GM23338 (cell line): ENCODE measurements around the gene RASSF6. TPM values are rescaled to one million over a fixed set of nuclear protein-coding genes. Genes with fewer than 3 reads are reported as not detected.

Experiments
- ATAC-seq: fragments of 200-7000 bp; cut with Tn5 transposase; 3 replicates; pipeline ENCODE4 v1.9.1; 2020
- DNase-seq: peaks from one replicate; pipeline ENCODE4 v3.0.0-alpha.2; 2015; ENCODE audit warnings: low spot score
- H2AFZ ChIP-seq: fragments of 200-600 bp; sonication (generic); 2 replicates; pipeline ENCODE4 v1.8.0; 2016; ENCODE audit warnings: antibody characterized with exemption, mild to moderate bottlenecking, moderate library complexity
- H3F3A ChIP-seq: fragments of 200-600 bp; sonication (generic); replicated peaks from 2 replicates; pipeline ENCODE4 v1.8.0; 2017; ENCODE audit warnings: antibody characterized with exemption, mixed run types, low read depth
- H3K27ac ChIP-seq: fragments of 200-600 bp; sonication (generic); 2 replicates; pipeline ENCODE4 v1.6.1; 2016; ENCODE audit warnings: low read depth
- H3K27me3 ChIP-seq: fragments of 200-600 bp; sonication (generic); 2 replicates; pipeline ENCODE4 v1.8.0; 2016; ENCODE audit warnings: mild to moderate bottlenecking, mixed run types, moderate library complexity; ENCODE audit not compliant: insufficient read depth
- H3K36me3 ChIP-seq: fragments of 200-600 bp; sonication (generic); 2 replicates; pipeline ENCODE4 v1.8.0; 2016; ENCODE audit warnings: mild to moderate bottlenecking; ENCODE audit not compliant: insufficient read depth
- H3K4me1 ChIP-seq: fragments of 200-600 bp; sonication (generic); 2 replicates; pipeline ENCODE4 v1.8.0; 2016; ENCODE audit warnings: mild to moderate bottlenecking, moderate library complexity; ENCODE audit not compliant: insufficient read depth
- H3K4me2 ChIP-seq: fragments of 200-600 bp; sonication (generic); 2 replicates; pipeline ENCODE4 v1.7.1; 2017; ENCODE audit warnings: mixed run types
- H3K4me3 ChIP-seq: fragments of 200-600 bp; sonication (generic); 2 replicates; pipeline ENCODE4 v1.6.1; 2016; ENCODE audit warnings: mixed run types
- H3K79me2 ChIP-seq: fragments of 200-600 bp; sonication (generic); replicated peaks from 2 replicates; pipeline ENCODE4 v1.8.0; 2017; ENCODE audit warnings: mild to moderate bottlenecking; ENCODE audit not compliant: insufficient read depth
- H3K9me2 ChIP-seq: fragments of 200-600 bp; sonication (generic); 2 replicates; pipeline ENCODE4 v1.8.0; 2017; ENCODE audit not compliant: insufficient read depth
- H4K20me1 ChIP-seq: fragments of 200-600 bp; sonication (generic); replicated peaks from 2 replicates; pipeline ENCODE4 v1.8.0; 2017; ENCODE audit warnings: mild to moderate bottlenecking; ENCODE audit not compliant: insufficient read depth
- H3K27ac Mint-ChIP-seq: 2 replicates; pipeline ENCODE4 v1.8.0; 2020; ENCODE audit warnings: inconsistent platforms, mild to moderate bottlenecking, moderate library complexity, mixed read lengths
- H3K27me3 Mint-ChIP-seq: 3 replicates; pipeline ENCODE4 v1.8.0; 2022; ENCODE audit warnings: low read depth, mild to moderate bottlenecking, moderate library complexity, mixed read lengths, inconsistent platforms; ENCODE audit not compliant: insufficient read depth, poor library complexity
- H3K36me3 Mint-ChIP-seq: 3 replicates; pipeline ENCODE4 v1.8.0; 2021; ENCODE audit warnings: low read depth, mild to moderate bottlenecking, inconsistent platforms, moderate library complexity, mixed read lengths
- H3K4me1 Mint-ChIP-seq: 3 replicates; pipeline ENCODE4 v1.8.0; 2020; ENCODE audit warnings: mild to moderate bottlenecking, inconsistent platforms, mixed read lengths
- H3K4me3 Mint-ChIP-seq: 3 replicates; pipeline ENCODE4 v1.8.0; 2021; ENCODE audit warnings: moderate library complexity, mild to moderate bottlenecking, inconsistent platforms, mixed read lengths
- H3K9me3 Mint-ChIP-seq: 3 replicates; pipeline ENCODE4 v1.8.0; 2020; ENCODE audit warnings: moderate library complexity, mild to moderate bottlenecking, inconsistent platforms, mixed read lengths
- CREB1 ChIP-seq: fragments of 250-450 bp; sonication (Bioruptor Pico); IDR thresholded peaks from 2 replicates; pipeline ENCODE4 v1.5.0; 2020; ENCODE audit warnings: low read depth, mild to moderate bottlenecking, moderate library complexity
- CTCF ChIP-seq, 2 experiments: fragments of 200-600 bp in 1 of 2; sonication (generic) in 1 of 2; conservative IDR thresholded peaks; 2 replicates each; pipeline versions ENCODE4 v1.5.1 to v1.6.1; 2016 to 2017; ENCODE audit warnings: antibody characterized with exemption in 2 of 2, low read depth in 2 of 2, mild to moderate bottlenecking in 2 of 2, moderate library complexity in 1 of 2
- ETS1 ChIP-seq: IDR thresholded peaks from 2 replicates; pipeline ENCODE4 v1.6.1; 2016; ENCODE audit warnings: antibody characterized with exemption
- EZH2 ChIP-seq: fragments of 200-600 bp; sonication (generic); IDR thresholded peaks from one replicate; pipeline ENCODE4 v1.8.0; 2017; ENCODE audit warnings: antibody characterized with exemption, mild to moderate bottlenecking, low read depth; ENCODE audit not compliant: unreplicated experiment
- EZH2phosphoT487 ChIP-seq: fragments of 200-600 bp; sonication (generic); IDR thresholded peaks from one replicate; pipeline ENCODE4 v1.8.1; 2018; ENCODE audit warnings: antibody characterized with exemption; ENCODE audit not compliant: unreplicated experiment
- JUNB ChIP-seq: IDR thresholded peaks from one replicate; pipeline ENCODE4 v1.6.1; 2016; ENCODE audit warnings: antibody characterized with exemption; ENCODE audit not compliant: unreplicated experiment
- NANOG ChIP-seq: IDR thresholded peaks from 2 replicates; pipeline ENCODE4 v1.6.1; 2016; ENCODE audit warnings: antibody characterized with exemption, borderline replicate concordance
- POLR2AphosphoS5 ChIP-seq: IDR thresholded peaks from 2 replicates; pipeline ENCODE4 v1.6.1; 2016; ENCODE audit warnings: antibody characterized with exemption, low read depth
- REST ChIP-seq: IDR thresholded peaks from one replicate; pipeline ENCODE4 v1.6.1; 2018; ENCODE audit warnings: antibody characterized with exemption; ENCODE audit not compliant: unreplicated experiment
- STAT1 ChIP-seq: IDR thresholded peaks from one replicate; pipeline ENCODE4 v1.6.1; 2016; ENCODE audit warnings: antibody characterized with exemption; ENCODE audit not compliant: unreplicated experiment
- ZNF114 ChIP-seq: fragments of 250-450 bp; sonication (Bioruptor Pico); IDR thresholded peaks from 2 replicates; pipeline ENCODE4 v1.5.0; 2020; ENCODE audit warnings: mild to moderate bottlenecking, moderate library complexity
- ZNF331 ChIP-seq: fragments of 250-450 bp; sonication (Bioruptor Pico); IDR thresholded peaks from 2 replicates; pipeline ENCODE4 v1.5.0; 2020; ENCODE audit warnings: low read depth, mild to moderate bottlenecking, moderate library complexity
- ZNF462 ChIP-seq: fragments of 250-450 bp; sonication (Bioruptor Pico); IDR thresholded peaks from 2 replicates; pipeline ENCODE4 v1.5.0; 2020; ENCODE audit warnings: mild to moderate bottlenecking, moderate library complexity
- polyA plus RNA-seq: library from polyadenylated mRNA; unstranded; fragments of >200 nt; fragmentation: Nextera tagmentation; extraction: Ambion mirVana; gene quantifications from 2 replicates; pipeline ENCODE4 v1.2.1, GENCODE V29; 2016
- total RNA-seq: library from RNA; depleted of rRNA; stranded (reverse); fragments of >200 nt; shearing (Covaris generic); gene quantifications from 2 replicates; pipeline ENCODE4 v1.2.3, GENCODE V29; 2014

Gene RASSF6
- total and polyA plus RNA-seq, 2 experiments from 2014 or later, result 0.14 to 0.79 TPM

- no peak overlapping the region for H3K27ac Mint-ChIP-seq
- no peak overlapping the region for H3K4me3 Mint-ChIP-seq
- H3K27me3 ChIP-seq, result no peaks in the 10 kb centered on the region
- H3K27ac ChIP-seq, result no peak overlapping the region
- H3K9me2 ChIP-seq, result no peaks in the 10 kb centered on the region; the same call in 1 of the 2 replicates
- no peaks in the 10 kb centered on the region for H3K36me3 Mint-ChIP-seq
- H4K20me1 ChIP-seq, result no peaks in the 10 kb centered on the region
- TF ChIP-seq REST (no peak), ETS1 (no peak), EZH2phosphoT487 (no peak), STAT1 (no peak), EZH2 (no peak), JUNB (no peak), POLR2AphosphoS5 (no peak), ZNF114 (CRISPR knock-in tag) (no peak), CTCF (conservative IDR thresholded peaks at IDR 0.05; ENCODE audit: low read depth in 2 of 2) (no peak), ZNF462 (CRISPR knock-in tag) (no peak), NANOG (no peak), ZNF331 (no peak), CREB1 (CRISPR knock-in tag) (no peak)
- no peaks in the 10 kb centered on the region; the same call in 2 of the 3 replicates for H3K9me3 Mint-ChIP-seq
- H3K4me1 ChIP-seq, result no peaks in the 10 kb centered on the region
- H3K79me2 ChIP-seq, result no peaks in the 10 kb centered on the region
- ATAC-seq, result no peak
- no peaks in the 10 kb centered on the region for H3K27me3 Mint-ChIP-seq
- no peak overlapping the region for H3K4me2 ChIP-seq
- no peaks in the 10 kb centered on the region for H3K36me3 ChIP-seq
- H3K4me1 Mint-ChIP-seq, result no peaks in the 10 kb centered on the region
- no peak overlapping the region for H3K4me3 ChIP-seq
- no peaks in the 10 kb centered on the region for H3F3A ChIP-seq
- no peak for DNase-seq
- H2AFZ ChIP-seq, result no peak overlapping the region
Measured at GRCh38 chr4:73528171-73528570, 92.1 kb downstream of the RASSF6 start.
